T-cell (primary cell): ENCODE results near the gene ARHGEF6. TPM values are rescaled to one million over a fixed set of nuclear protein-coding genes. Genes with fewer than 3 reads are reported as not detected.

ENCODE experiments used
- ATAC-seq, 4 experiments: fragments of 200-7000 bp in 3 of 4; fragments of 150-1000 bp in 1 of 4; cut with Tn5 transposase; replicated peaks in 1 of 4; 1 replicate in 3 of 4; 2 replicates in 1 of 4; pipeline ENCODE4 v1.10.0; 2021; ENCODE audit warnings: moderate library complexity in 3 of 4, mild to moderate bottlenecking in 2 of 4, moderate number of reproducible peaks in 1 of 4
- CTCF ChIA-PET, 2 donors: fragments of 300-600 bp; sonication (Branson Sonifier 250); formaldehyde crosslinking; loops; one replicate each; lab custom pipeline; 2022; ENCODE audit warnings: antibody characterized with exemption in 2 of 2; lab: Charles Lee
- POLR2A ChIA-PET, 2 donors: fragments of 300-600 bp; sonication (Branson Sonifier 250); formaldehyde crosslinking; loops; one replicate each; lab custom pipeline; 2022; ENCODE audit warnings: antibody characterized with exemption in 2 of 2; lab: Charles Lee
- DNase-seq, 35 experiments: peaks; one replicate each; pipeline versions ENCODE4 v3.0.0 to v3.0.0-alpha.2; 2013 to 2023
- H3K27ac ChIP-seq: one replicate; pipeline ENCODE4 v1.5.1; 2013; ENCODE audit warnings: low read length
- H3K27me3 ChIP-seq, 2 experiments: replicated peaks in 1 of 2; 1 replicate in 1 of 2; 2 replicates in 1 of 2; pipeline versions ENCODE4 v1.6.1 to v1.7.0; 2013; ENCODE audit warnings: low read length in 1 of 2, mixed read lengths in 1 of 2; ENCODE audit not compliant: control insufficient read depth in 2 of 2, insufficient read depth in 2 of 2; ENCODE audit errors: extremely low read depth in 1 of 2
- H3K36me3 ChIP-seq, 2 donors: 1 replicate in 1 of 2; 2 replicates in 1 of 2; pipeline versions ENCODE4 v1.6.1 to v1.7.0; 2013; ENCODE audit warnings: low read length in 1 of 2; ENCODE audit not compliant: control insufficient read depth in 2 of 2, insufficient read depth in 1 of 2; ENCODE audit errors: extremely low read depth in 1 of 2
- H3K4me1 ChIP-seq, 2 experiments: 1 replicate in 1 of 2; 2 replicates in 1 of 2; pipeline versions ENCODE4 v1.6.1 to v1.7.0; 2013; ENCODE audit warnings: low read length in 2 of 2, mixed read lengths in 1 of 2; ENCODE audit not compliant: insufficient read depth in 2 of 2, control insufficient read depth in 1 of 2; ENCODE audit errors: extremely low read depth in 1 of 2
- H3K4me3 ChIP-seq, 2 donors: 1 replicate in 1 of 2; 2 replicates in 1 of 2; pipeline versions ENCODE4 v1.5.1 to v1.7.0; 2013; ENCODE audit warnings: mild to moderate bottlenecking in 2 of 2, low read length in 1 of 2, moderate library complexity in 1 of 2; ENCODE audit not compliant: control insufficient read depth in 1 of 2; ENCODE audit errors: extremely low read depth in 1 of 2
- H3K9me3 ChIP-seq: 2 replicates; pipeline ENCODE4 v1.7.0; 2013
- H3K27ac Mint-ChIP-seq, 2 donors: one replicate each; pipeline ENCODE4 v1.8.0; 2020 to 2021; ENCODE audit warnings: mild to moderate bottlenecking in 2 of 2, mixed read lengths in 2 of 2
- H3K27me3 Mint-ChIP-seq, 2 donors: one replicate each; pipeline ENCODE4 v1.8.0; 2021 to 2022; ENCODE audit warnings: mixed read lengths in 2 of 2
- H3K36me3 Mint-ChIP-seq: one replicate; pipeline ENCODE4 v1.8.0; 2021; ENCODE audit warnings: mixed read lengths
- H3K4me1 Mint-ChIP-seq, 3 donors: one replicate each; pipeline ENCODE4 v1.8.0; 2020 to 2022; ENCODE audit warnings: mixed read lengths in 3 of 3, mild to moderate bottlenecking in 1 of 3
- H3K4me3 Mint-ChIP-seq, 3 donors: one replicate each; pipeline ENCODE4 v1.8.0; 2020 to 2022; ENCODE audit warnings: mild to moderate bottlenecking in 3 of 3, mixed read lengths in 3 of 3, moderate library complexity in 3 of 3
- H3K9me3 Mint-ChIP-seq, 3 donors: one replicate each; pipeline ENCODE4 v1.8.0; 2020 to 2022; ENCODE audit warnings: mixed read lengths in 3 of 3
- WGBS: methylation state at CpG from one replicate; pipeline ENCODE4 v1.1.5; 2013; ENCODE audit warnings: missing lambda C conversion rate; ENCODE audit not compliant: insufficient coverage; 5-methylcytosine and 5-hydroxymethylcytosine counted together
- total RNA-seq, 35 experiments: library from RNA in 6 of 35; stranded (reverse) in 6 of 35; fragments of 120-200 nt in 1 of 35; gene quantifications; one replicate each; pipeline versions ENCODE4 v1.2.1 to v1.2.4 and lab custom pipeline; 2013 to 2026

The ARHGEF6 gene
- total RNA-seq (10 to 100 TPM; 63.4 to 79.9 (median 72.9) TPM), total RNA-seq (lab: John Stamatoyannopoulos, UW) (68.6 to 331 (median 189) reads per million in 29 experiments)
- 93.7 TPM for total RNA-seq (2013)

GRCh38 chrX:136780763-136781162 lies at the start of gene ARHGEF6:
Gene ARHGEF6 (minus strand): TSS chrX:136780932. CDS start chrX:136780882, 50 bp downstream.
- H3K27ac ChIP-seq = peak within 1 kb of the TSS; percentile 83
- peaks cover 10% of the 10 kb centered on the region for H3K36me3 Mint-ChIP-seq
- peaks cover 0 to 10% of the 10 kb centered on the region in 2 donors for H3K27me3 Mint-ChIP-seq
- no peaks in the 10 kb centered on the region for H3K36me3 ChIP-seq
- DNase-seq (peak in 25 of 35 experiments; percentile 8 to 62 (median 27)), ATAC-seq (peak; percentile 77 to 86 (median 80))
- H3K4me1 ChIP-seq = peaks cover 20 to 25% of the 10 kb centered on the region in 2 experiments
- no peaks in the 10 kb centered on the region for H3K27me3 ChIP-seq
- H3K4me1 Mint-ChIP-seq = peaks cover 58 to 69% (median 59%) of the 10 kb centered on the region in 3 donors
- POLR2A ChIA-PET = interaction anchor here in 1 of 2 donors (1.3 kb wide), 1 partner anchor 91 kb away, joined by 3 read pairs; no protein-coding TSS in a partner anchor
- peak within 1 kb of the TSS; percentile 87 to 93 (median 93) for H3K4me3 Mint-ChIP-seq
- H3K9me3 ChIP-seq = no peaks in the 10 kb centered on the region
- H3K27ac Mint-ChIP-seq = peak within 1 kb of the TSS; percentile 90 to 98
- WGBS = 0% methylated on average over 1 of the region's 10 CpGs
- CTCF ChIA-PET = no interaction called here
- no peaks in the 10 kb centered on the region for H3K9me3 Mint-ChIP-seq
- H3K4me3 ChIP-seq = peak within 1 kb of the TSS; percentile 55 to 60

- CTCF ChIA-PET = no interaction called here
- no peaks in the 10 kb centered on the region for H3K9me3 ChIP-seq
- DNase-seq (no peak), ATAC-seq (no peak)
- no peaks in the 10 kb centered on the region for H3K27me3 Mint-ChIP-seq
- no peaks in the 10 kb centered on the region for H3K4me1 ChIP-seq
- no peak overlapping the region for H3K4me3 Mint-ChIP-seq
- H3K27me3 ChIP-seq = no peaks in the 10 kb centered on the region
- no peaks in the 10 kb centered on the region for H3K36me3 ChIP-seq
- peaks cover 7% of the 10 kb centered on the region for H3K36me3 Mint-ChIP-seq
- POLR2A ChIA-PET = no interaction called here
- no peak overlapping the region for H3K4me3 ChIP-seq
- H3K27ac Mint-ChIP-seq = no peak overlapping the region
- no peaks in the 10 kb centered on the region for H3K9me3 Mint-ChIP-seq
- no CpG with 5 or more reads among the region's 5 CpGs for WGBS
- no peaks in the 10 kb centered on the region for H3K4me1 Mint-ChIP-seq
- no peak overlapping the region for H3K27ac ChIP-seq
Measured at GRCh38 chrX:136829413-136829812, 48.7 kb upstream of the ARHGEF6 start.

GRCh38 chrX:136828830-136829229 lies 48.1 kb upstream of the ARHGEF6 start:
- POLR2A ChIA-PET = no interaction called here
- ATAC-seq = no peak

GRCh38 chrX:136827026-136827425 lies 46.3 kb upstream of the ARHGEF6 start:
- H3K36me3 ChIP-seq = no peaks in the 10 kb centered on the region
- ChIA-PET POLR2A (no interaction called here), CTCF (interaction anchor here in 1 of 2 donors (0.6 kb wide), 1 partner anchor 45 kb away, joined by 11 read pairs; no protein-coding TSS in a partner anchor)
- no peaks in the 10 kb centered on the region for H3K4me1 ChIP-seq
- H3K27ac ChIP-seq = no peak overlapping the region
- ATAC-seq (no peak), DNase-seq (no peak)
- Mint-ChIP-seq H3K4me3 (no peak overlapping the region), H3K36me3 (peaks cover 7% of the 10 kb centered on the region), H3K27me3 (peaks cover 0 to under 1% of the 10 kb centered on the region in 2 donors), H3K27ac (no peak overlapping the region), H3K4me1 (no peaks in the 10 kb centered on the region), H3K9me3 (no peaks in the 10 kb centered on the region)
- no CpG with 5 or more reads among the region's 3 CpGs for WGBS
- no peak overlapping the region for H3K4me3 ChIP-seq
- H3K9me3 ChIP-seq = no peaks in the 10 kb centered on the region
- H3K27me3 ChIP-seq = no peaks in the 10 kb centered on the region

More at GRCh38 chrX:136828830-136829229, 48.1 kb upstream of the ARHGEF6 start:
- no peaks in the 10 kb centered on the region for H3K27me3 Mint-ChIP-seq
- 80% methylated on average over 1 of the region's 1 CpG for WGBS
- H3K36me3 Mint-ChIP-seq = peaks cover 7% of the 10 kb centered on the region
- H3K27ac Mint-ChIP-seq = no peak overlapping the region
- H3K9me3 ChIP-seq = no peaks in the 10 kb centered on the region
- no peak overlapping the region for H3K4me3 ChIP-seq
- CTCF ChIA-PET = no interaction called here
- H3K4me1 ChIP-seq = no peaks in the 10 kb centered on the region
- H3K27me3 ChIP-seq = no peaks in the 10 kb centered on the region
- H3K27ac ChIP-seq = no peak overlapping the region
- H3K36me3 ChIP-seq = no peaks in the 10 kb centered on the region
- no peaks in the 10 kb centered on the region for H3K9me3 Mint-ChIP-seq
- DNase-seq = no peak
- no peaks in the 10 kb centered on the region for H3K4me1 Mint-ChIP-seq
- H3K4me3 Mint-ChIP-seq = no peak overlapping the region

DNA sequence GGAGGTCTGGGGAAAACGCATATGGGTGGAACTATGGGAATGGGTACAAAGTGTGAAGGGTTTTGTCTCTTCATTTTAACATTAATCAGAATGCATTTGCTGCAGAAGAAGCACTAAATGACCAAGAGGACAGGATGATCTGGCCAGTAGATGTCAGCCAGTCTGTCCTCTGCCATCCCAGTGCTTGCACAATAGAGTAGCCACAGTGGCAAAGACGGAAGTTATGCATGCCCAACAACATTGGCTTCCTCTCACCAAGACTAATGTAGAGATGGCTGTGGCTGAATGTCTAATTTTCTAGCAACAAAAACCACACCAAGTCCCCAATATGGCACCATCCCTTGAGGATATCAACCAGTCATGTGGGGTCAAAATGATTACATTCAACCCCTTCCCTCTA lies 45.0 kb upstream of the ARHGEF6 start:
- Mint-ChIP-seq H3K27ac (no peak overlapping the region), H3K27me3 (peaks cover 0 to 9% of the 10 kb centered on the region in 2 donors), H3K9me3 (no peaks in the 10 kb centered on the region), H3K36me3 (peaks cover 14% of the 10 kb centered on the region), H3K4me1 (no peaks in the 10 kb centered on the region), H3K4me3 (no peak overlapping the region)
- WGBS = no CpG with 5 or more reads among the region's 2 CpGs
- Histone ChIP-seq H3K4me1 (no peaks in the 10 kb centered on the region), H3K36me3 (no peaks in the 10 kb centered on the region), H3K27ac (no peak overlapping the region), H3K9me3 (no peaks in the 10 kb centered on the region), H3K27me3 (no peaks in the 10 kb centered on the region), H3K4me3 (no peak overlapping the region)
- POLR2A ChIA-PET = no interaction called here
- CTCF ChIA-PET = no interaction called here
- no peak for ATAC-seq
- no peak for DNase-seq

GRCh38 chrX:136823175-136823574 lies 42.4 kb upstream of the ARHGEF6 start:
- H3K9me3 Mint-ChIP-seq = no peaks in the 10 kb centered on the region
- Histone ChIP-seq H3K36me3 (no peaks in the 10 kb centered on the region), H3K4me1 (no peaks in the 10 kb centered on the region), H3K27me3 (no peaks in the 10 kb centered on the region), H3K27ac (no peak overlapping the region), H3K9me3 (no peaks in the 10 kb centered on the region), H3K4me3 (no peak overlapping the region)
- peaks cover 0 to 9% of the 10 kb centered on the region in 2 donors for H3K27me3 Mint-ChIP-seq
- peaks cover 23% of the 10 kb centered on the region for H3K36me3 Mint-ChIP-seq
- no peak for ATAC-seq
- no peaks in the 10 kb centered on the region for H3K4me1 Mint-ChIP-seq
- H3K4me3 Mint-ChIP-seq = no peak overlapping the region
- DNase-seq = no peak
- no CpG with 5 or more reads among the region's 1 CpG for WGBS
- CTCF ChIA-PET = no interaction called here
- no peak overlapping the region for H3K27ac Mint-ChIP-seq
- POLR2A ChIA-PET = no interaction called here
